A172 (cell line): Measurements from ENCODE around the gene APBA2. TPM values are rescaled to one million over a fixed set of nuclear protein-coding genes. Genes with fewer than 3 reads are reported as not detected.

Source experiments
- DNase-seq: peaks from one replicate; pipeline ENCODE4 v3.0.0-alpha.2; 2015; ENCODE audit warnings: low spot score
- total RNA-seq: library from RNA; depleted of rRNA; stranded (reverse); fragments of >200 nt; shearing (Covaris generic); gene quantifications from 2 replicates; pipeline ENCODE4 v1.2.3, GENCODE V29; 2014

Gene APBA2
- total RNA-seq, 1 experiment from 2014 or later, result 34.8 TPM

- DNase-seq, result no peak
Observed at GRCh38 chr15:28983432-28984311, 97.9 kb downstream of the APBA2 start.

GRCh38 chr15:28984421-28985315, 98.9 kb downstream of the APBA2 start:
- DNase-seq, result peak; percentile 13

GRCh38 chr15:28985316-28985645, 99.5 kb downstream of the APBA2 start:
- no peak for DNase-seq

- DNase-seq, result no peak
Observed at GRCh38 chr15:28985691-28986090, 99.9 kb downstream of the APBA2 start.

- DNase-seq, result no peak
Observed at GRCh38 chr15:28986108-28986507, 100.3 kb downstream of the APBA2 start.

GRCh38 chr15:28986726-28987125, 101.0 kb downstream of the APBA2 start:
- no peak for DNase-seq

- DNase-seq, result no peak
Observed at GRCh38 chr15:28987337-28987736, 101.6 kb downstream of the APBA2 start.

GRCh38 chr15:28989239-28989830, 103.6 kb downstream of the APBA2 start:
- no peak for DNase-seq

GRCh38 chr15:28989896-28990295, 104.1 kb downstream of the APBA2 start:
- no peak for DNase-seq

- no peak for DNase-seq
Observed at GRCh38 chr15:28990390-28990789, 104.6 kb downstream of the APBA2 start.

- no peak for DNase-seq
Observed at GRCh38 chr15:28991236-28992171, 105.7 kb downstream of the APBA2 start.

- DNase-seq, result no peak
Observed at GRCh38 chr15:28992336-28992864, 106.6 kb downstream of the APBA2 start.

GRCh38 chr15:28993051-28993719, 107.4 kb downstream of the APBA2 start:
- DNase-seq, result no peak

- no peak for DNase-seq
Observed at GRCh38 chr15:28993720-28994053, 107.9 kb downstream of the APBA2 start.

- DNase-seq, result no peak
Observed at GRCh38 chr15:28994142-28994830, 108.5 kb downstream of the APBA2 start.

GRCh38 chr15:28994831-28995596, 109.2 kb downstream of the APBA2 start:
- no peak for DNase-seq

- DNase-seq, result no peak
Observed at GRCh38 chr15:28995705-28996104, 109.9 kb downstream of the APBA2 start.

- DNase-seq, result no peak
Observed at GRCh38 chr15:28996289-28996688, 110.5 kb downstream of the APBA2 start.

GRCh38 chr15:28996953-28997352, 111.2 kb downstream of the APBA2 start:
- DNase-seq, result no peak
